Stimulated activated CD8-positive, alpha-beta memory T cell treated with anti-CD3 and anti-CD28 coated beads, Interleukin-15, amount 100 ng/mL, for 24 hours (primary cell): ENCODE data around the gene TTC3.
"Not testable (repeated sequence)": the region's sequence is repeated elsewhere in the genome, so short reads cannot be mapped to it uniquely, and the experiment has no call there.

ENCODE experiments used
- DNase-seq: peaks from one replicate; pipeline ENCODE4 v3.0.0-alpha.2; 2020; ENCODE audit warnings: low read depth

TTC3 gene

GRCh38 chr21:37196847-37197246, 123.8 kb downstream of the TTC3 start:
- DNase-seq: no peak

- DNase-seq: no peak
Observed at GRCh38 chr21:37197746-37198145, 124.7 kb downstream of the TTC3 start.

GRCh38 chr21:37199057-37199924, 126.2 kb downstream of the TTC3 start:
- DNase-seq: no peak

GRCh38 chr21:37200641-37201480, 127.8 kb downstream of the TTC3 start:
- DNase-seq: no peak

- DNase-seq: no peak
Observed at GRCh38 chr21:37202221-37203110, 129.4 kb downstream of the TTC3 start.

GRCh38 chr21:37204580-37204979, 131.5 kb downstream of the TTC3 start:
- DNase-seq: no peak

- no peak for DNase-seq
Observed at GRCh38 chr21:37206496-37206895, 133.4 kb downstream of the TTC3 start.

- DNase-seq: no peak
Observed at GRCh38 chr21:37207441-37208009, 134.5 kb downstream of the TTC3 start.

GRCh38 chr21:37208056-37208721, 135.1 kb downstream of the TTC3 start:
- DNase-seq: no peak

GRCh38 chr21:37208741-37209225, 135.7 kb downstream of the TTC3 start:
- no peak for DNase-seq

- no peak for DNase-seq
Observed at GRCh38 chr21:37210130-37210529, 137.1 kb downstream of the TTC3 start.

- DNase-seq: no peak
Observed at GRCh38 chr21:37210799-37211198, 137.7 kb downstream of the TTC3 start.

- no peak for DNase-seq
Observed at GRCh38 chr21:37214952-37215351, 141.9 kb downstream of the TTC3 start.

- DNase-seq: no peak
Observed at GRCh38 chr21:37219761-37220432, 146.8 kb downstream of the TTC3 start.

GRCh38 chr21:37220433-37220980, 147.5 kb downstream of the TTC3 start:
- DNase-seq: no peak

GRCh38 chr21:37220981-37221664, 148.1 kb downstream of the TTC3 start:
- peak; percentile 87 for DNase-seq

- DNase-seq: not testable (repeated sequence)
Observed at GRCh38 chr21:37222248-37222647, 149.2 kb downstream of the TTC3 start.

GRCh38 chr21:37223804-37224345, 150.8 kb downstream of the TTC3 start:
- DNase-seq: no peak
